HG02870 (cell line): ENCODE measurements around the gene CHMP5.

Experiments
- ATAC-seq: cut with Tn5 transposase; IDR thresholded peaks from one replicate; pipeline ENCODE4 v1.9.1; 2021; ENCODE audit warnings: mild to moderate bottlenecking, moderate library complexity; ENCODE audit not compliant: unreplicated experiment

Gene CHMP5

GRCh38 chr9:33273266-33273971, 8.6 kb downstream of the CHMP5 start:
- no peak for ATAC-seq

- ATAC-seq = no peak
Observed at GRCh38 chr9:33273972-33274328, 9.1 kb downstream of the CHMP5 start.

- ATAC-seq = no peak
Observed at GRCh38 chr9:33277484-33277883, 12.6 kb downstream of the CHMP5 start.

GRCh38 chr9:33285502-33285901, 20.7 kb downstream of the CHMP5 start:
- no peak for ATAC-seq

GRCh38 chr9:33287087-33287490, 22.2 kb downstream of the CHMP5 start:
- no peak for ATAC-seq

- ATAC-seq = no peak
Observed at GRCh38 chr9:33288235-33288634, 23.4 kb downstream of the CHMP5 start.

GRCh38 chr9:33288828-33289483, 24.1 kb downstream of the CHMP5 start:
- no peak for ATAC-seq

- no peak for ATAC-seq
Observed at GRCh38 chr9:33289496-33289895, 24.6 kb downstream of the CHMP5 start.

GRCh38 chr9:33289936-33290246, 25.0 kb downstream of the CHMP5 start:
- ATAC-seq = peak; percentile 24

- peak; percentile 80 for ATAC-seq
Observed at GRCh38 chr9:33290247-33291030, 25.6 kb downstream of the CHMP5 start, which contains the start of gene NFX1. TSS of gene NFX1 (plus strand) at chr9:33290516. CDS start at chr9:33290573, 57 bp downstream.

- ATAC-seq = no peak
Observed at GRCh38 chr9:33291031-33291397, 26.2 kb downstream of the CHMP5 start.

- ATAC-seq = no peak
Observed at GRCh38 chr9:33291901-33292300, 27.1 kb downstream of the CHMP5 start.

- ATAC-seq = no peak
Observed at GRCh38 chr9:33293782-33294181, 28.9 kb downstream of the CHMP5 start.

- no peak for ATAC-seq
Observed at GRCh38 chr9:33294670-33295432, 30.0 kb downstream of the CHMP5 start.

- ATAC-seq = peak; percentile 34
Observed at GRCh38 chr9:33295571-33295970, 30.7 kb downstream of the CHMP5 start.

GRCh38 chr9:33297432-33297831, 32.6 kb downstream of the CHMP5 start:
- peak; percentile 89 for ATAC-seq

GRCh38 chr9:33300546-33300945, 35.7 kb downstream of the CHMP5 start:
- ATAC-seq = no peak

- ATAC-seq = peak; percentile 63
Observed at GRCh38 chr9:33304362-33304761, 39.5 kb downstream of the CHMP5 start.

GRCh38 chr9:33306037-33306436, 41.2 kb downstream of the CHMP5 start:
- no peak for ATAC-seq

- no peak for ATAC-seq
Observed at GRCh38 chr9:33307067-33307466, 42.2 kb downstream of the CHMP5 start.

- no peak for ATAC-seq
Observed at GRCh38 chr9:33309903-33310302, 45.1 kb downstream of the CHMP5 start.
